HepG2 (cell line): ENCODE data around the gene NAPG. TPM values are rescaled to one million over a fixed set of nuclear protein-coding genes. Genes with fewer than 3 reads are reported as not detected.

ENCODE experiments used
- AGO2 ChIP-seq: fragments of 200-400 bp; formaldehyde crosslinking; optimal IDR thresholded peaks from 2 replicates; pipeline ENCODE3; 2017; ENCODE audit warnings: mild to moderate bottlenecking, low read depth, low read length, moderate library complexity
- ASH2L ChIP-seq: fragments of 300-600, 200-600 bp; sonication (generic); IDR thresholded peaks from 2 replicates; pipeline ENCODE4 v1.7.0; 2017; ENCODE audit warnings: low read depth, mild to moderate bottlenecking, moderate library complexity, mixed read lengths, low read length; ENCODE audit not compliant: insufficient read length
- CC2D1A ChIP-seq: sonication (generic); formaldehyde crosslinking; IDR thresholded peaks from 2 replicates; pipeline ENCODE4 v1.8.1; 2023; ENCODE audit warnings: mild to moderate bottlenecking, missing genetic modification reagents
- CREB1 ChIP-seq, 2 experiments: fragments of 450-650 bp in 1 of 2; IDR thresholded peaks; 2 replicates each; pipeline ENCODE4 v1.6.1; 2016 to 2017; ENCODE audit warnings: control low read depth in 1 of 2, mild to moderate bottlenecking in 1 of 2, missing compliant biosample characterization in 1 of 2, missing genetic modification characterization in 1 of 2
- DR1 ChIP-seq: sonication (generic); formaldehyde crosslinking; IDR thresholded peaks from 2 replicates; pipeline ENCODE4 v1.8.0; 2021; ENCODE audit warnings: mild to moderate bottlenecking, missing genetic modification reagents, inconsistent platforms
- GMEB1 ChIP-seq: sonication (generic); formaldehyde crosslinking; IDR thresholded peaks from 2 replicates; pipeline ENCODE4 v1.5.1; 2020; ENCODE audit warnings: missing genetic modification reagents, mild to moderate bottlenecking, borderline replicate concordance
- HCFC1 ChIP-seq: fragments of 150-350 bp; IDR thresholded peaks from 2 replicates; pipeline ENCODE4 v1.6.1; 2014; ENCODE audit warnings: low read depth, low read length
- KLF12 ChIP-seq: sonication (generic); formaldehyde crosslinking; IDR thresholded peaks from 2 replicates; pipeline ENCODE4 v1.4.0; 2020; ENCODE audit warnings: missing genetic modification reagents, borderline replicate concordance
- MAX ChIP-seq: IDR thresholded peaks from 2 replicates; pipeline ENCODE4 v1.6.1; 2012; ENCODE audit warnings: inconsistent platforms
- MBD4 ChIP-seq: IDR thresholded peaks from 2 replicates; pipeline ENCODE4 v1.6.1; 2012; ENCODE audit warnings: low read length, inconsistent platforms, borderline replicate concordance
- MIER2 ChIP-seq: IDR thresholded peaks from 2 replicates; pipeline ENCODE4 v1.6.1; 2016; ENCODE audit warnings: missing biosample characterization, missing genetic modification reagents
- PHF8 ChIP-seq: sonication (generic); formaldehyde crosslinking; IDR thresholded peaks from 2 replicates; pipeline ENCODE4 v1.5.0; 2020; ENCODE audit warnings: missing genetic modification reagents
- SMAD3 ChIP-seq: sonication (generic); formaldehyde crosslinking; IDR thresholded peaks from 2 replicates; pipeline ENCODE4 v1.4.0; 2020; ENCODE audit warnings: missing genetic modification reagents
- ZBTB38 ChIP-seq: sonication (generic); formaldehyde crosslinking; IDR thresholded peaks from 2 replicates; pipeline ENCODE4 v1.5.1; 2020; ENCODE audit warnings: mild to moderate bottlenecking, missing genetic modification reagents
- ZNF121 ChIP-seq: sonication (generic); formaldehyde crosslinking; IDR thresholded peaks from 2 replicates; pipeline ENCODE4 v1.5.0; 2020; ENCODE audit warnings: mild to moderate bottlenecking, missing genetic modification reagents
- ZNF331 ChIP-seq: sonication (generic); formaldehyde crosslinking; IDR thresholded peaks from 2 replicates; pipeline ENCODE4 v1.4.0; 2020; ENCODE audit warnings: missing genetic modification reagents
- ZNF552 ChIP-seq: sonication (generic); formaldehyde crosslinking; IDR thresholded peaks from 2 replicates; pipeline ENCODE4 v1.9.0; 2022; ENCODE audit warnings: missing genetic modification reagents, mild to moderate bottlenecking, borderline replicate concordance
- polyA plus RNA-seq, 8 experiments: library from polyadenylated mRNA; depleted of rRNA in 3 of 8; stranded (reverse) in 7 of 8; unstranded in 1 of 8; fragments of >200 nt; fragmentation: Illumina TruSeq in 4 of 8; extraction: Trizol in 4 of 8; gene quantifications; 2 replicates each; pipeline versions ENCODE4 v1.2.1 to v1.2.3, GENCODE V29; 2011 to 2016; ENCODE audit warnings: low read depth in 4 of 8, missing spikeins in 1 of 8, mixed read lengths in 1 of 8; ENCODE audit not compliant: insufficient read depth in 1 of 8
- total RNA-seq, 5 experiments: library from RNA; depleted of rRNA; stranded (reverse); fragments of >200 nt; fragmentation: Illumina TruSeq; extraction: Trizol; gene quantifications; 2 replicates each; pipeline ENCODE4 v1.2.3, GENCODE V29; 2016; ENCODE audit warnings: low read depth in 1 of 5
- TF ChIP-seq, protein P1 (sequence below), 2 experiments: sonication (generic) in 1 of 2; formaldehyde crosslinking in 1 of 2; IDR thresholded peaks; 2 replicates each; pipeline versions ENCODE4 v1.6.1 to v1.9.0; 2014 to 2022; ENCODE audit warnings: antibody characterized with exemption in 1 of 2, borderline replicate concordance in 1 of 2, inconsistent platforms in 1 of 2, low read depth in 1 of 2, missing genetic modification reagents in 1 of 2
- TF ChIP-seq, protein P2 (sequence below): sonication (generic); formaldehyde crosslinking; conservative IDR thresholded peaks from 2 replicates; pipeline ENCODE4 v1.4.0; 2020; ENCODE audit warnings: missing genetic modification reagents

NAPG gene
- total and polyA plus RNA-seq, 2 of the 13 experiments (the other 11 are each of a cell fraction or from before 2014, with no cell fraction given) = 19.8 to 34.4 TPM

- no peak for TF ChIP-seq MIER2 (CRISPR knock-in tag)
- TF ChIP-seq, protein P1, sequence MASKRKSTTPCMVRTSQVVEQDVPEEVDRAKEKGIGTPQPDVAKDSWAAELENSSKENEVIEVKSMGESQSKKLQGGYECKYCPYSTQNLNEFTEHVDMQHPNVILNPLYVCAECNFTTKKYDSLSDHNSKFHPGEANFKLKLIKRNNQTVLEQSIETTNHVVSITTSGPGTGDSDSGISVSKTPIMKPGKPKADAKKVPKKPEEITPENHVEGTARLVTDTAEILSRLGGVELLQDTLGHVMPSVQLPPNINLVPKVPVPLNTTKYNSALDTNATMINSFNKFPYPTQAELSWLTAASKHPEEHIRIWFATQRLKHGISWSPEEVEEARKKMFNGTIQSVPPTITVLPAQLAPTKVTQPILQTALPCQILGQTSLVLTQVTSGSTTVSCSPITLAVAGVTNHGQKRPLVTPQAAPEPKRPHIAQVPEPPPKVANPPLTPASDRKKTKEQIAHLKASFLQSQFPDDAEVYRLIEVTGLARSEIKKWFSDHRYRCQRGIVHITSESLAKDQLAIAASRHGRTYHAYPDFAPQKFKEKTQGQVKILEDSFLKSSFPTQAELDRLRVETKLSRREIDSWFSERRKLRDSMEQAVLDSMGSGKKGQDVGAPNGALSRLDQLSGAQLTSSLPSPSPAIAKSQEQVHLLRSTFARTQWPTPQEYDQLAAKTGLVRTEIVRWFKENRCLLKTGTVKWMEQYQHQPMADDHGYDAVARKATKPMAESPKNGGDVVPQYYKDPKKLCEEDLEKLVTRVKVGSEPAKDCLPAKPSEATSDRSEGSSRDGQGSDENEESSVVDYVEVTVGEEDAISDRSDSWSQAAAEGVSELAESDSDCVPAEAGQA (IDR thresholded peaks at IDR 0.05; ENCODE audit: low read depth) = peak; percentile 37; the same call in 1 of the 2 replicates
- TF ChIP-seq, protein P1 (CRISPR knock-in tag; IDR thresholded peaks at IDR 0.05; ENCODE audit: borderline replicate concordance) = no peak
- peak; percentile 50; the same call in 1 of the 2 replicates for TF ChIP-seq HCFC1
- TF ChIP-seq SMAD3 (CRISPR knock-in tag) = no peak
- TF ChIP-seq KLF12 = peak; percentile 84; the same call in 1 of the 2 replicates
- no peak for TF ChIP-seq DR1 (CRISPR knock-in tag)
- TF ChIP-seq MAX = peak; percentile 77
- TF ChIP-seq PHF8 (CRISPR knock-in tag) = peak; percentile 83
- TF ChIP-seq GMEB1 = peak; percentile 93
- peak; percentile 67; the same call in 1 of the 2 replicates for TF ChIP-seq ZNF331 (CRISPR knock-in tag)
- TF ChIP-seq ASH2L = peak; percentile 53
- TF ChIP-seq MBD4 = no peak
- peak; percentile 37; the same call in 1 of the 2 replicates for TF ChIP-seq ZNF121
- TF ChIP-seq CC2D1A = no peak
- TF ChIP-seq, protein P2, sequence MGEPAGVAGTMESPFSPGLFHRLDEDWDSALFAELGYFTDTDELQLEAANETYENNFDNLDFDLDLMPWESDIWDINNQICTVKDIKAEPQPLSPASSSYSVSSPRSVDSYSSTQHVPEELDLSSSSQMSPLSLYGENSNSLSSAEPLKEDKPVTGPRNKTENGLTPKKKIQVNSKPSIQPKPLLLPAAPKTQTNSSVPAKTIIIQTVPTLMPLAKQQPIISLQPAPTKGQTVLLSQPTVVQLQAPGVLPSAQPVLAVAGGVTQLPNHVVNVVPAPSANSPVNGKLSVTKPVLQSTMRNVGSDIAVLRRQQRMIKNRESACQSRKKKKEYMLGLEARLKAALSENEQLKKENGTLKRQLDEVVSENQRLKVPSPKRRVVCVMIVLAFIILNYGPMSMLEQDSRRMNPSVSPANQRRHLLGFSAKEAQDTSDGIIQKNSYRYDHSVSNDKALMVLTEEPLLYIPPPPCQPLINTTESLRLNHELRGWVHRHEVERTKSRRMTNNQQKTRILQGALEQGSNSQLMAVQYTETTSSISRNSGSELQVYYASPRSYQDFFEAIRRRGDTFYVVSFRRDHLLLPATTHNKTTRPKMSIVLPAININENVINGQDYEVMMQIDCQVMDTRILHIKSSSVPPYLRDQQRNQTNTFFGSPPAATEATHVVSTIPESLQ (CRISPR knock-in tag) = no peak; the same call in 1 of the 2 replicates
- TF ChIP-seq ZNF552 (CRISPR knock-in tag) = no peak
- no peak for TF ChIP-seq ZBTB38 (CRISPR knock-in tag)
- TF ChIP-seq CREB1 (IDR thresholded peaks at IDR 0.05) = peak; percentile 53; the same call in 1 of the 2 replicates
- peak; percentile 81 for TF ChIP-seq CREB1 (CRISPR knock-in tag; IDR thresholded peaks at IDR 0.05)
- peak; percentile 39 for TF ChIP-seq AGO2
Observed at GRCh38 chr18:10525697-10526560, at the start of gene NAPG (continued).
